Right lobe of liver (tissue), 4 donors: ENCODE results near the gene CFAP92.

Source experiments
- CTCF ChIP-seq, 4 donors: fragments of 200-600 bp in 3 of 4; fragments of 450-650 bp in 1 of 4; IDR thresholded peaks; one replicate each; pipeline versions ENCODE4 v1.5.1 to v1.8.0; 2016 to 2022; ENCODE audit warnings: antibody characterized with exemption in 4 of 4, mild to moderate bottlenecking in 2 of 4
- POLR2A ChIP-seq: fragments of 450-650 bp; IDR thresholded peaks from one replicate; pipeline ENCODE4 v1.6.1; 2017; ENCODE audit warnings: antibody characterized with exemption, mild to moderate bottlenecking
- donor health status: DM: no; HTN: no; CAD: no.
- donor health status: DM: no; HTN: no; CAD: no.
- donor health status: DM: no; HTN: yes; CAD: no.

GRCh38 chr3:128879991-128880390, 113.9 kb downstream of the CFAP92 start:
- TF ChIP-seq CTCF (IDR thresholded peaks at IDR 0.05) (no peak), POLR2A (no peak)
